HL-60 (cell line): ENCODE measurements around the gene MARCKS.

Experiments used
- GABPA ChIP-seq: IDR thresholded peaks from 2 replicates; pipeline ENCODE4 v1.6.1; 2012; ENCODE audit warnings: low read depth
- POLR2AphosphoS5 ChIP-seq: IDR thresholded peaks from 2 replicates; pipeline ENCODE4 v1.6.1; 2012; ENCODE audit warnings: low read depth
- SPI1 ChIP-seq: IDR thresholded peaks from 2 replicates; pipeline ENCODE4 v1.6.1; 2012; ENCODE audit warnings: low read depth, mild to moderate bottlenecking, borderline replicate concordance
- TF ChIP-seq, protein P1 (sequence below): IDR thresholded peaks from one replicate; pipeline ENCODE4 v1.5.1; 2011; ENCODE audit warnings: low read length, control low read depth, inconsistent platforms; ENCODE audit not compliant: insufficient read depth
- TF ChIP-seq, protein P2 (sequence below): IDR thresholded peaks from 2 replicates; pipeline ENCODE4 v1.6.1; 2012; ENCODE audit warnings: low read depth; ENCODE audit not compliant: insufficient replicate concordance

DNA sequence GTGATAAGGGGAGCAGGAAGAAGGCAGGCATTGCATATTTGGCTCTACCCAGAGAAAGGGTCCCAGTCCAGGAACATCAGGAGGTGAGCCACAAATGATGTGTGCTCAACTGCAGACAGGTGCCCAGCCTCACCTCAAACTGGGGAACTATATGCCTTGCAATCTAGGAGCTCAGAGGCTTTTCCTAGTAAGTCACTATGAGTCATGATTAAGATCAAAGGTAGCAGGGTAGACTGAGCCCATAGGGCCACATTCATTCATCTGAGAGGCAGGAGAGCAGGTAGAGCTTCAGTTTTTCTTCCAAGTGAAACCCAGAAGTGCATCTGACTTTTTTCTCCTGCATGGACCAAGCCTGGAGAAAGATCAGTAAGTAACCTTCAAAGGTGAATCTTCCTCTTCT, 31.3 kb downstream of the MARCKS start:
- TF ChIP-seq, protein P1, sequence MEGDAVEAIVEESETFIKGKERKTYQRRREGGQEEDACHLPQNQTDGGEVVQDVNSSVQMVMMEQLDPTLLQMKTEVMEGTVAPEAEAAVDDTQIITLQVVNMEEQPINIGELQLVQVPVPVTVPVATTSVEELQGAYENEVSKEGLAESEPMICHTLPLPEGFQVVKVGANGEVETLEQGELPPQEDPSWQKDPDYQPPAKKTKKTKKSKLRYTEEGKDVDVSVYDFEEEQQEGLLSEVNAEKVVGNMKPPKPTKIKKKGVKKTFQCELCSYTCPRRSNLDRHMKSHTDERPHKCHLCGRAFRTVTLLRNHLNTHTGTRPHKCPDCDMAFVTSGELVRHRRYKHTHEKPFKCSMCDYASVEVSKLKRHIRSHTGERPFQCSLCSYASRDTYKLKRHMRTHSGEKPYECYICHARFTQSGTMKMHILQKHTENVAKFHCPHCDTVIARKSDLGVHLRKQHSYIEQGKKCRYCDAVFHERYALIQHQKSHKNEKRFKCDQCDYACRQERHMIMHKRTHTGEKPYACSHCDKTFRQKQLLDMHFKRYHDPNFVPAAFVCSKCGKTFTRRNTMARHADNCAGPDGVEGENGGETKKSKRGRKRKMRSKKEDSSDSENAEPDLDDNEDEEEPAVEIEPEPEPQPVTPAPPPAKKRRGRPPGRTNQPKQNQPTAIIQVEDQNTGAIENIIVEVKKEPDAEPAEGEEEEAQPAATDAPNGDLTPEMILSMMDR, result no peak
- TF ChIP-seq POLR2AphosphoS5, result no peak
- TF ChIP-seq, protein P2, sequence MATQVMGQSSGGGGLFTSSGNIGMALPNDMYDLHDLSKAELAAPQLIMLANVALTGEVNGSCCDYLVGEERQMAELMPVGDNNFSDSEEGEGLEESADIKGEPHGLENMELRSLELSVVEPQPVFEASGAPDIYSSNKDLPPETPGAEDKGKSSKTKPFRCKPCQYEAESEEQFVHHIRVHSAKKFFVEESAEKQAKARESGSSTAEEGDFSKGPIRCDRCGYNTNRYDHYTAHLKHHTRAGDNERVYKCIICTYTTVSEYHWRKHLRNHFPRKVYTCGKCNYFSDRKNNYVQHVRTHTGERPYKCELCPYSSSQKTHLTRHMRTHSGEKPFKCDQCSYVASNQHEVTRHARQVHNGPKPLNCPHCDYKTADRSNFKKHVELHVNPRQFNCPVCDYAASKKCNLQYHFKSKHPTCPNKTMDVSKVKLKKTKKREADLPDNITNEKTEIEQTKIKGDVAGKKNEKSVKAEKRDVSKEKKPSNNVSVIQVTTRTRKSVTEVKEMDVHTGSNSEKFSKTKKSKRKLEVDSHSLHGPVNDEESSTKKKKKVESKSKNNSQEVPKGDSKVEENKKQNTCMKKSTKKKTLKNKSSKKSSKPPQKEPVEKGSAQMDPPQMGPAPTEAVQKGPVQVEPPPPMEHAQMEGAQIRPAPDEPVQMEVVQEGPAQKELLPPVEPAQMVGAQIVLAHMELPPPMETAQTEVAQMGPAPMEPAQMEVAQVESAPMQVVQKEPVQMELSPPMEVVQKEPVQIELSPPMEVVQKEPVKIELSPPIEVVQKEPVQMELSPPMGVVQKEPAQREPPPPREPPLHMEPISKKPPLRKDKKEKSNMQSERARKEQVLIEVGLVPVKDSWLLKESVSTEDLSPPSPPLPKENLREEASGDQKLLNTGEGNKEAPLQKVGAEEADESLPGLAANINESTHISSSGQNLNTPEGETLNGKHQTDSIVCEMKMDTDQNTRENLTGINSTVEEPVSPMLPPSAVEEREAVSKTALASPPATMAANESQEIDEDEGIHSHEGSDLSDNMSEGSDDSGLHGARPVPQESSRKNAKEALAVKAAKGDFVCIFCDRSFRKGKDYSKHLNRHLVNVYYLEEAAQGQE, result no peak
- TF ChIP-seq GABPA, result no peak
- TF ChIP-seq SPI1, result no peak
